ENCODE data around the gene NEAT1.

NEAT1 gene

DNA sequence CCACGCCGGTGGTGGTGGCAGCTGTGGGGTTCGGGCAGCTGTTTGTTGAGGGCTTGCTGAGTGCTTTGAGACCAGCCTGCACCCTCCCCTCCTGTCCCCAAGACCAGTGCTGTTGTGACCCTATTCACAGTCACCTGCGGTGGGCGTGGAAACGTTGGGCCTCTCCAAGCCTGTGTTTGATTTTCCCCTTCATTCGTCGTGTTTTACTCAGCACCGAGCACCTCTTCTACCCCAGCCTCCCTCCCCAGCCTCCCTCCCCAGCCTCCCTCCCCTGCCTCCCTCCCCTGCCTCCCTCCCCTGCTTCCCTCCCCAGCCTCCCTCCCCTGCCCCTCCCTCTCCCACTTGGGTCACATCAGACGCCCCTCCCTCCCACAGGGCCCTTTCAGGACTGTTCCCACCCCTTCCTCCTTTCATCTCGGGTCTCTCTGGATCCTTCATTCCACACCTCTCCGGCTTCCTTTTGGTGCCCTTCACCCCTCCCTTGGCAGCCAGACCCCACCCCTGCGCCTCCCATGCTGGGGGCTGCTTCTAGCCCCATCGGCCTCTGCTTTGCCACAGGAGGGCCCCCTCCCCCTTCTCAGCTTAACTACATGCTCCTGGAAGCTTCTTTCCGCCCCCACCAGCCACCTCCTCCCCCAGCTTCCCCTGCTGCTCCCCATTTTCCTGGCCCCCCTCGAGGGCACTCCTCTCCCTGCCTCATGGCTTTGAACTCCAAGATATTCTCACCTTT lies 21.4 kb upstream of the NEAT1 start:
- TF ChIP-seq CTCF (conservative IDR thresholded peaks at IDR 0.05; ENCODE audit: low read length): no peak
- TF ChIP-seq EZH2phosphoT487 (IDR thresholded peaks at IDR 0.05; ENCODE audit: borderline replicate concordance): no peak
- peaks cover 45% of the 10 kb centered on the region; the same call in 1 of the 2 replicates for H3K36me3 ChIP-seq (ENCODE audit: insufficient read depth, low read length)

GRCh38 chr11:65401803-65402248 lies 20.8 kb upstream of the NEAT1 start:
- TF ChIP-seq EZH2phosphoT487 (IDR thresholded peaks at IDR 0.05; ENCODE audit: borderline replicate concordance): no peak
- TF ChIP-seq CTCF (conservative IDR thresholded peaks at IDR 0.05; ENCODE audit: low read length): no peak
- Histone ChIP-seq H3K4me1 (ENCODE audit: insufficient read depth, low read length, poor library complexity, severe bottlenecking) (no peaks in the 10 kb centered on the region), H3K27me3 (ENCODE audit: insufficient read depth, low read length, poor library complexity, severe bottlenecking) (no peaks in the 10 kb centered on the region), H3F3A (ENCODE audit: low read depth) (no peaks in the 10 kb centered on the region), H3K4me2 (ENCODE audit: low read depth, low read length, poor library complexity, severe bottlenecking) (no peak overlapping the region), H4K20me1 (ENCODE audit: insufficient read depth, low read length, poor library complexity, severe bottlenecking) (peaks cover 2% of the 10 kb centered on the region), H2AFZ (ENCODE audit: low read length) (no peak overlapping the region), H3K9ac (ENCODE audit: low read depth, low read length, poor library complexity, severe bottlenecking) (no peak overlapping the region), H3K79me2 (ENCODE audit: insufficient read depth, low read length) (no peaks in the 10 kb centered on the region), H3K9me3 (ENCODE audit: insufficient read depth, low read depth, low read length) (no peaks in the 10 kb centered on the region), H3K36me3 (ENCODE audit: insufficient read depth, low read length) (peaks cover 45% of the 10 kb centered on the region; the same call in 1 of the 2 replicates), H3K9me2 (replicated peaks; ENCODE audit: low read depth, low read length) (no peaks in the 10 kb centered on the region), H3K4me3 (ENCODE audit: low read length, poor library complexity, severe bottlenecking) (no peak overlapping the region)

More for the DNA sequence above, 21.4 kb upstream of the NEAT1 start:
- Histone ChIP-seq H3F3A (ENCODE audit: low read depth) (no peaks in the 10 kb centered on the region), H3K4me3 (ENCODE audit: low read length, poor library complexity, severe bottlenecking) (no peak overlapping the region), H3K4me1 (ENCODE audit: insufficient read depth, low read length, poor library complexity, severe bottlenecking) (no peaks in the 10 kb centered on the region), H3K27me3 (ENCODE audit: insufficient read depth, low read length, poor library complexity, severe bottlenecking) (no peaks in the 10 kb centered on the region), H2AFZ (ENCODE audit: low read length) (no peak overlapping the region), H3K4me2 (ENCODE audit: low read depth, low read length, poor library complexity, severe bottlenecking) (no peak overlapping the region), H3K79me2 (ENCODE audit: insufficient read depth, low read length) (no peaks in the 10 kb centered on the region), H3K9me2 (replicated peaks; ENCODE audit: low read depth, low read length) (no peaks in the 10 kb centered on the region), H3K9ac (ENCODE audit: low read depth, low read length, poor library complexity, severe bottlenecking) (no peak overlapping the region), H3K9me3 (ENCODE audit: insufficient read depth, low read depth, low read length) (no peaks in the 10 kb centered on the region), H4K20me1 (ENCODE audit: insufficient read depth, low read length, poor library complexity, severe bottlenecking) (peaks cover 2% of the 10 kb centered on the region)

DNA sequence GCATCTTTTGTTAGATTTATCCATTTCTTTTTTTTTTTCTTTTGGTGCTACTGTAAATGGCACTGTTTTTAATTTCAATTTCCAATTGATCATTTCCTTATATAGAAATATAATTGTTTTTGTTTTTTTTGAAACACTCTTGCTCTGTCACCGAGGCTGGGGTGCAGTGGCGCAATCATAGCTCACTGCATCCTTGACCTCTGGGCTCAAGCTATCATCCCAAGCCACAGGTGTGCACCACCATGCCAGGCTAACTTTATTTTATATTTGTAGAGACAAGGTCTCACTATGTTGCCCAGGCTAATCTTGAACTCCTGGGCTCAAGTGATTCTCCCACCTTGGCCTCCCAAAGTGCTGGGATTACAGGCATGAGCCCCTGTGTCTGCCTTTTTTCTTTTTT lies 19.8 kb upstream of the NEAT1 start:
- TF ChIP-seq CTCF (conservative IDR thresholded peaks at IDR 0.05; ENCODE audit: low read length): no peak
- TF ChIP-seq EZH2phosphoT487 (IDR thresholded peaks at IDR 0.05; ENCODE audit: borderline replicate concordance): no peak
- Histone ChIP-seq H4K20me1 (ENCODE audit: insufficient read depth, low read length, poor library complexity, severe bottlenecking) (peaks cover 2% of the 10 kb centered on the region), H3K9me3 (ENCODE audit: insufficient read depth, low read depth, low read length) (no peaks in the 10 kb centered on the region), H3K9ac (ENCODE audit: low read depth, low read length, poor library complexity, severe bottlenecking) (no peak overlapping the region), H3K36me3 (ENCODE audit: insufficient read depth, low read length) (peaks cover 39% of the 10 kb centered on the region; the same call in 1 of the 2 replicates), H3K4me3 (ENCODE audit: low read length, poor library complexity, severe bottlenecking) (no peak overlapping the region), H3K4me1 (ENCODE audit: insufficient read depth, low read length, poor library complexity, severe bottlenecking) (no peaks in the 10 kb centered on the region), H3K4me2 (ENCODE audit: low read depth, low read length, poor library complexity, severe bottlenecking) (no peak overlapping the region), H3F3A (ENCODE audit: low read depth) (no peaks in the 10 kb centered on the region), H3K9me2 (replicated peaks; ENCODE audit: low read depth, low read length) (no peaks in the 10 kb centered on the region), H2AFZ (ENCODE audit: low read length) (no peak overlapping the region), H3K27me3 (ENCODE audit: insufficient read depth, low read length, poor library complexity, severe bottlenecking) (no peaks in the 10 kb centered on the region), H3K79me2 (ENCODE audit: insufficient read depth, low read length) (no peaks in the 10 kb centered on the region)
